Inflammatory macrophage (primary cell): Measurements from ENCODE around the gene C3orf38.
"Not testable (repeated sequence)": the region's sequence is repeated elsewhere in the genome, so short reads cannot be mapped to it uniquely, and the experiment has no call there.

ENCODE experiments used
- DNase-seq, 2 donors: peaks; one replicate each; pipeline ENCODE4 v3.0.0-alpha.2; 2020 to 2022
- total RNA-seq, 18 experiments: gene quantifications; one replicate each; lab custom pipeline; 2026; ENCODE audit warnings: mixed read lengths in 6 of 18, inconsistent platforms in 2 of 18; lab: John Stamatoyannopoulos, UW

Gene C3orf38
- total RNA-seq = 31.3 to 104 (median 56.1) reads per million in 18 experiments

GRCh38 chr3:88149509-88150362, at the start of gene C3orf38:
Gene C3orf38 (plus strand): TSS chr3:88149959. CDS start chr3:88150053, 94 bp downstream.
- DNase-seq = peak; percentile 93 to 94

GRCh38 chr3:88101142-88101541, 48.6 kb upstream of the C3orf38 start:
- DNase-seq = no peak

- no peak for DNase-seq
These were observed 44.4 kb upstream of the C3orf38 start for GRCh38 chr3:88105325-88105724.

GRCh38 chr3:88112289-88112688, 37.5 kb upstream of the C3orf38 start:
- peak in 1 of 2 donors; percentile 65 for DNase-seq

DNA sequence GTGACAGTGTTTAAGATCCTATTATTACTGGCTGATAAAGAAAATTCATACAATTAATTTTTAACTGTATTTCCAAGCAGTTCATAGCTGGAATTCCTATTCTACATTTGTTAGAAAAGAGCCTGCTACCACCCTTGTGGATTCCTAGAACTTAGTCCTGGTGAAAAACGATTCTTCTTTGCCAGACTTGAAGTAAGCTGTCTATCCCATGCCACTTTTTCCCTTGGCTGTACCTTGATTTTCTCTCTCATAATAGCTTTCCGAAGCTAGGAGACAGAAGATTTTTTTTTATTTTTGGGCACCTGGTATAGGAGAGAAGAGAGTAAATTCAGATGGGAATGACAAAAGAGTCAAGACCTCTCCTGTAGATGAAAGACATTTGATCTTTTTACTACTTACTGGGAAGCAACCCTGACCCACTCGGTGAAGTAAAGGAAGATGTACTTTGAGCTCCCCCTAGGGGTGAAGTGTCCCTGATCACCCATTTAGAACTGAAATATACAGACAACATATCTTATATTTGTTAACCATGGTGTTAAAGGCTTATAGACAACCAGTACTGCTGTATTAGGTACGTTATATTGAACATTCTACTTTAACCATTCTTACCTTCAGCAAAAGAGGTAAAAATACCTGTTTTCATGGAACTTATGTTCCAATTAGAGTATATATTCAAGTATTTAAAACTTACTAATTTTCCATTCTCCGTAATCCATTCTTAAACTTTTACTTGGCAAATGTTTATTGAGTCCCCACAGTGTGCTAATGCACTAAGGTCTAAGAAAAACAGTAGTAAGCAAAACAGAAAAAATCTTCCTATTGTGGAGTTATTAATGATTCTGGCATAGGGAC, 36.2 kb upstream of the C3orf38 start:
- DNase-seq = peak; percentile 73 to 76

GRCh38 chr3:88114878-88115549, 34.7 kb upstream of the C3orf38 start:
- no peak for DNase-seq

GRCh38 chr3:88117683-88118082, 32.1 kb upstream of the C3orf38 start:
- peak in 1 of 2 donors; percentile 41 for DNase-seq

DNA sequence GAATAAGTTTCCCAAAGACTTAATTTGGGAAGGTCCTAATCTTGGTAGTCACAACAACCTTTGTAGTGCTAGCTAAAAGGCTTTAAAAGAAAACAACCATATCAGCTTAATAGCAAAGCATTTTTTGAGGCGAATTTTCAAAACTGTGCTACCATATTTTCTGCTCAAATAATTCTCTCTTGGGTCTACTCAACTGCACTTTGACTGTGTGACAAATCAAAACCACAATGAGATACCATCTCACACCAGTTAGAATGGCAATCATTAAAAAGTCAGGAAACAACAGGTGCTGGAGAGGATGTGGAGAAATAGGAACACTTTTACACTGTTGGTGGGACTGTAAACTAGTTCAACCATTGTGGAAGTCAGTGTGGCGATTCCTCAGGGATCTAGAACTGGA, 31.2 kb upstream of the C3orf38 start:
- DNase-seq = not testable (repeated sequence)

- no peak for DNase-seq
These were observed 26.2 kb upstream of the C3orf38 start for GRCh38 chr3:88123526-88123925.

DNA sequence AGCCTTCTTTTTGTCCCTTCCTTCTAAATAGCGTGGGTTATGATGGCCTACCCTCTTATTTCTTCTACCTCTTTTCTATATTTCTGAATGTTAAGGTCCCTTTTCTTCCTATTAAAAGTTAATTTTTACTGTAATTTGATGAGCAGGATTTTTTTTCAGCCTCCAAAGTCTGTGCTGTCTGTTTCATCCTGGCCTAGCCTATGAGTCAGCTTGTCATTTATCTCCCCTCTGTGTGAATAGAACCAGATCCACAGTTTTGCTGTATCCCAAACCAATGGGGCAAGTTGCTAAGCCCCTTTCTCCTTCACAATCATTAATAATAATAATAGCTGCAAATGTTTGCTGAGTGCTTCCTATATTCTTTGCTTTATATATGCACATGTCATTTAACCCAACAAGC, 18.1 kb upstream of the C3orf38 start:
- DNase-seq = no peak

DNA sequence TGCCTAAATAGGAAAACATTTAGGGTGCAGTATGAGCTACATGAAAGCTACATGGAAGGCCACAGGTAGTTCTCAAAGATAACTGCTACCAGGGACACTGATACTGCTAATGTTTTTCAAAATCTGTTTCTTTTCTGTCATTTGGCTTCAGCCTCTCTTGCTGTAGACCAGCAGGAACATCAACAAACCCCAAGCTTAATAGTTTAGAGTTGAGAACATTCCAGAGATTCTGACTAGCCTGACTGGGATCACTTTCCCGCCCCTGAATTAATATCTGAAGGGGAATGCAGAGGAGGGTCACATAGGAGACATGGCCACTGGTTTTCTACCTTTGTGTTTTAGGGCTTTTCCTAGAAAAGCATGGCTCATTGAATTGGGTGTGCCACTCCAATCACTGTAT, 16.9 kb upstream of the C3orf38 start:
- DNase-seq = no peak

GRCh38 chr3:88133711-88134263, 16.0 kb upstream of the C3orf38 start:
- no peak for DNase-seq

GRCh38 chr3:88137836-88138235, 11.9 kb upstream of the C3orf38 start:
- DNase-seq = no peak

DNA sequence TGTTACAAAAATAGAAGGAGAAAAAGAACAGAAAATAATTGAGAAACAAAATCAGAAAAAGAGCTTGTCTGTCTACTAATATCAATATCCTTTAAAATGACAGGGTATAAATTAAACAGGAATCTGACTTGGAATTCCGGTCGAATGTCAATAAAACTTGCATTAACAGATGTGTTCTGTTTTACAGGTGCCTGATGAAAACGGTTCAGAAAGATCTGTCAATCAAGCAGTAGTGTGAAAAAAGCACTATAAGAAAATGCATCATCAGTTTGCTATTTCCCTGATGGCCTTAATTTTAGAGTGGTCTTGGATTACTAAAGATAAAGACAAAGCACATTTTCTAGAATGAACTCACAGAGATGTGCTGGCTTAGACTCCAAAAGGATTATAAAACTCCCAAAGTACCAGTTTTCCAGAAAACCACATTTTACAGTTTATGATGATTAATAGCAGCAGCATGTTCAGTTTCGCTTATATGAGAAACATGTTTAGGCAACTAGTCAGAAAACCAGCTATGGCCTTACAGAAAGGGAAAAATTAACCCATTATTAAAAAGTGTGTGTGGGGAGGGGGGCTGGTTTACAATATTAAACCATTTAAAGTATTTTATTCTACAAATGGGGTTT, 8.2 kb upstream of the C3orf38 start:
- DNase-seq = no peak

DNA sequence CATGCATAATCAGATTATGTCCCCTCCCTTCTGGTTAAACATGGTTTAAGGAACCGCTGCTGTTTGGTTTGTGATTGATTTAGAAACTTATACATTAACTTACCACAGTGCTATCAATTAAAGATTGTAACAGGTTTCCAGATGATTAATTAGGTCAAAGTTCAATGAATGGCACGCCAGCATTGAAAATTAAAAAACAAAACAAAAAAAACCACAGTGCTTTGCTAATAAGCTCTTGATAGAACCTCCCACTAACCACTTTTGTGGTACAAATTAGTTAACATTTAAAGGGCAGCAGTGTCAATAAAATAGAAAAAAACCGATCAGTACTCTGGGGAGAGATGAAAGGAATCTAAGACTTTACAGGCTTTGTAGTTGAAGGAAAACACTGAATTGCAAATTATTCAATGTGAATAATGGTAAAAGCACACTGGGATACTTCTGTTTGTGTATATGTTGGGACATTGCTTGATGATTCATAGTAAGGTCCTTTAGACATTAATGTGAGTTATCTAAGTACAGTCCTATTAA, 7.6 kb upstream of the C3orf38 start:
- no peak for DNase-seq

- DNase-seq = no peak
These were observed 2.5 kb upstream of the C3orf38 start for GRCh38 chr3:88147261-88147660.

GRCh38 chr3:88148651-88149050, 1.1 kb upstream of the C3orf38 start:
- no peak for DNase-seq

- peak; percentile 69 to 71 for DNase-seq
These were observed 654 bp upstream of the C3orf38 start for GRCh38 chr3:88149101-88149508.

- peak; percentile 66 to 68 for DNase-seq
These were observed 612 bp downstream of the C3orf38 start for GRCh38 chr3:88150371-88150770.

GRCh38 chr3:88150806-88151205, 1.0 kb downstream of the C3orf38 start:
- peak; percentile 10 to 38 for DNase-seq

DNA sequence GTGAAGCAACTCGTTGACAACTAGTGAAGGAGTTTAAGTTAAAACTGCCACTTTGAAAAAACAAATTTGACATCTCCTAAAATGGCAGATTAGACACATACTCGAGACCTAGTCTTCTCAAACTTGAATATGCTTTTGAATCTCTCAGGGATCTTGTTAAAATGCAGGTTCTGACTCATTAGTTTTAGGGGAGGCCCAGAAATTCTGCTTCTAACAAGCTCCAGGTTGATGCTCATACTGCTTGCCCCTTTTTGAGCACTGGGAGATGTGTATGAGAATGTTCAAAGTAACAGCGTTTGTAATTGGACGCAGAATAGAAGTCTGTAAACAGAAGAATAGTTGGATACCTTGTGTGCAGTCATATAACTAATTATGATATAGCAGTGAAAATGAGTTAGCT, 1.6 kb downstream of the C3orf38 start:
- no peak for DNase-seq

- DNase-seq = peak in 1 of 2 donors; percentile 29
These were observed 3.1 kb downstream of the C3orf38 start for GRCh38 chr3:88152841-88153240.
